CD4-positive, alpha-beta T cell treated with Interleukin-10 for 1 hour (primary cell): ENCODE results near the gene PIGQ.

Source experiments
- DNase-seq: peaks from one replicate; pipeline ENCODE4 v3.0.0-alpha.2; 2020

Gene PIGQ

GRCh38 chr16:610513-611381, 41.0 kb downstream of the PIGQ start:
- peak; percentile 63 for DNase-seq

GRCh38 chr16:615122-615521, 45.4 kb downstream of the PIGQ start:
- DNase-seq, result no peak

GRCh38 chr16:616733-617586, 47.2 kb downstream of the PIGQ start:
- DNase-seq, result no peak

DNA sequence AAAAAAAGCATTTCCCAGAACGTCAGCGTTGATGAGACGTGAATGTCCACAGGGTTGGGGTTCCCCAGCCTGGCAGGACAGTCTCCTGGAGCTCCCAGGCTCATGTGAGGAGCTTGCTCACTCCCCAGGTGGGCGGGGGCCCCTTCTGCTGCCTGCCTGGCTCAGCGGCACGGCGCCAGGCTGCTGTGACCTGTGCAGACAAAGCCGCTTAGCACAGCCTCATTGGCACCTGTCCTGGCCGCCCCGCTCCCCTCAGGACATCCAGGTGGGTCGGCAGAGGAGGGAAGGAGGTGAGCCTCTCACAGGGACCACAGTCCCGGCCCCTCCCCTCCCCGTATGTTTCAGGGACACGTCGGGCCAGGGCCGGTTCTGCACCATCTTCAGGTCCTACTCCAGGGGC, 48.1 kb downstream of the PIGQ start:
- no peak for DNase-seq

GRCh38 chr16:619476-620100, 49.8 kb downstream of the PIGQ start:
- DNase-seq, result no peak

DNA sequence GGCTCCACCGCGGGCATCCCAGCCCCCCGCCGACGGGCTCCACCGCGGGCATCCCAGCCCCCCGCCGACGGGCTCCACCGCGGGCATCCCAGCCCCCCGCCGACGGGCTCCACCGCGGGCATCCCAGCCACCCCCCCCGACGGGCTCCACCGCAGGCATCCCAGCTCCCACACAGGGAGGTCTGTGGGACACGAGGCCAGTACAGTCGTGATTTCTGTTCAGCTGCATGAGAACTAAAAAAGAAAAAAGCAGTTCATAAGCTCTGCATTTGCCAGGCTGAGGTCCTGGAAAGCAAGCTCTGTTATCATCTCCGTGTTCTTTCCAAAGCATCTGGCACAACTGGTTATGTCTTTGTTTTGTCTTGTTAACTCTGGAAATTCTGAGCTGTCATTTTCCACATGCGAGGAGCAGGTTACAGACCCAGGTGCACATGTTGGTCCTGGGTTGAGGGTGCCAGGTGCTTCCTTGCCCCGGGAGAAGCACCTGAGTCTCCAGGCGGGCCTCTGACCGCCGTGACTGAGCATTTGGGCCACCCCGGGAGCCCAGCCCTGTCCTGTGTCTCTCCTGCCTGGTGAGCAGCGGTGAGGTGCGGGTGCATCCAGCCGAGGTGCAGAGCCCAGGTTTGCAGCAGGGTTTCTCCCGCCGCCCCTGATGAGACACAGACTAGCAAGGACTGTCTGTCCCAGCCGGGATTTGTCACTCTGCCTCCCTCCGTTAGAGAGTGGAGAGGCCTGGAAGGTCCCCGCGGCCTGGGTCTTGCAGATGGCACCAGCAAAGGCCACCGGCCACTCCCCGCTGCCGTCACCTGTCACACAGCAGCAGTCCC, 51.1 kb downstream of the PIGQ start:
- no peak for DNase-seq

- DNase-seq, result no peak
Observed at GRCh38 chr16:621526-622105, 51.8 kb downstream of the PIGQ start.

DNA sequence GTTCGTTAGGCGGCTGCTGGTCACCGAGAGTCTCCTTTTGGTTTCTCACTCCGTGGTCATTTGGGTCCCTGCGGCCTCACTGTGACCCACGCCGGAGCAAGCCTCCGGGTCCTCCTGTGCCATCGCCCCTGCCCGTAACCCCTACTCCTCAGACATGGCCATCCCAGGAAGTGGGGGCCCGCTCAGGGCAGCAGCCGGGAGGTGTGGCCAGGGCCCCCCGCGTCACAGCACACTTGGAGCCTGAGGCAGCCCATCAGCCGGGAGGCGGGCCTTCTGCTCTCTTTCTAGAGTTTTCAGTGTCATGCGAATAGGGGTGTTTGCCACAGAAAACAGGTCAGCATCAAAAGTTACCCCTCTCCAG, 53.1 kb downstream of the PIGQ start:
- no peak for DNase-seq

GRCh38 chr16:624526-625070, 54.8 kb downstream of the PIGQ start:
- DNase-seq, result no peak

GRCh38 chr16:625117-625976, 55.6 kb downstream of the PIGQ start:
- DNase-seq, result no peak

DNA sequence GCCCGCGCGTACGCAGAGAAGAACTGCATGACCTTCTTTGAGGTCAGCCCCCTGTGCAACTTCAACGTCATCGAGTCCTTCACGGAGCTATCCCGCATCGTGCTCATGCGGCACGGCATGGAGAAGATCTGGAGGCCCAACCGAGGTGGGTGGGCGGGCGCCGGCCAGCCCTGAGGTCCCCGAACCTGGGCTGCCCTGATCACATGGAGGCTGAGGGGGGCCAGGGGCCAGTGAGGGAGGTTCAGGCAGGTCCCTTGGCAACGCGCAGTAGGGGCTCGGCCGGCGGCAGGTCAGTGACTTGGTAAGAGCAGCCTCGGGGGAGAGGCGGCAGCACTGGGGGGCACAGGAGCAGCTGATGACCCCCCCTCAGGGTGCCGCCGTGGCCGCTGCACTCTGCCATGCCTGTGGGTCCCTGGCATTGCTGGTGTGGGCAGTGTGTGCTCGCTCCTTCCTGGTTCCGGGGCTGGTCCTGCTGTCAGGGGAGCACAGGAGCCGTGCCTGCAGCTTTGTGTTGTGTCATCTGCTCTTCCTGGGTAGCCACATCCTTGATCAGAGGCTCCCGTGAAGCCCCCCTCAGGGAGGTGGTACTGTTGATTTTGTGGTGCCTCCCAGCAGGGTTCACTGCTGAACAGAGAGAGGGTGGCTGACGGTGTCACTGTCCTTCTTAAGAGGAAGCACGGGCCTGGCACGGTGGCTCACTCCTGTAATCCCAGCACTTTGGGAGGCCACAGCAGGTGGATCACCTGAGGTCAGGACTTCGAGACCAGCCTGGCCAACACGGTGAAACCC, 56.4 kb downstream of the PIGQ start:
- DNase-seq, result no peak

GRCh38 chr16:626787-627453, 57.2 kb downstream of the PIGQ start:
- DNase-seq, result no peak

GRCh38 chr16:627454-628239, 57.9 kb downstream of the PIGQ start:
- DNase-seq, result no peak

- no peak for DNase-seq
Observed at GRCh38 chr16:628321-629061, 58.7 kb downstream of the PIGQ start.

GRCh38 chr16:629185-629832, 59.5 kb downstream of the PIGQ start:
- DNase-seq, result no peak

DNA sequence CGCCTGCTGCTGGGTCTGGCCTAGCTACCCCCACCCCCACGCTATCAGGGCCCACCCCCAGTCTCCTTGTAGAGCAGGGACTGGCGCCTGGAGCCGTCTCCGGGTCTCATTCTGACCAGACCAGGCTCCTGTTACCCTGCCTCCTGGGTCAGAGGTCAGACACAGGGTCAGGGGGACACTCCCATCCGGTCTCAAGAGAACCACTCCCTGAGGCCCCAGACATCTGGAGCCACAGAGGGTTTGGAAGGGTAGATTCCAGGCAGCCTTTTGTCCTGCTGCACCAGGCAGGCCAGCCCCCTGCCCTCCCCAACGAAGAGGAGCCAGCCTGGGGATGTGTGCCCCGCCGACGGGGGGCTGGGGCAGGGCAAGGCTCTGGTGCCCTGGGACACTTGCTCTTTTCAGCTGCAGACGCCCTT, 60.1 kb downstream of the PIGQ start:
- DNase-seq, result no peak

- no peak for DNase-seq
Observed at GRCh38 chr16:630249-630814, 60.6 kb downstream of the PIGQ start.
